Astrocyte (in vitro differentiated cells and primary cell): ENCODE results near the gene UBAC2.

ENCODE experiments used
- EZH2 ChIP-seq: IDR thresholded peaks from 2 replicates; pipeline ENCODE4 v1.6.1; 2012; ENCODE audit warnings: mild to moderate bottlenecking, low read length, inconsistent platforms; ENCODE audit not compliant: insufficient read depth
- TF ChIP-seq, protein P1 (sequence below): IDR thresholded peaks from 2 replicates; pipeline ENCODE4 v1.5.1; 2011; ENCODE audit warnings: low read depth, mild to moderate bottlenecking, inconsistent platforms, low read length, moderate library complexity; ENCODE audit not compliant: insufficient read depth

- TF ChIP-seq EZH2: no peak
- TF ChIP-seq, protein P1, sequence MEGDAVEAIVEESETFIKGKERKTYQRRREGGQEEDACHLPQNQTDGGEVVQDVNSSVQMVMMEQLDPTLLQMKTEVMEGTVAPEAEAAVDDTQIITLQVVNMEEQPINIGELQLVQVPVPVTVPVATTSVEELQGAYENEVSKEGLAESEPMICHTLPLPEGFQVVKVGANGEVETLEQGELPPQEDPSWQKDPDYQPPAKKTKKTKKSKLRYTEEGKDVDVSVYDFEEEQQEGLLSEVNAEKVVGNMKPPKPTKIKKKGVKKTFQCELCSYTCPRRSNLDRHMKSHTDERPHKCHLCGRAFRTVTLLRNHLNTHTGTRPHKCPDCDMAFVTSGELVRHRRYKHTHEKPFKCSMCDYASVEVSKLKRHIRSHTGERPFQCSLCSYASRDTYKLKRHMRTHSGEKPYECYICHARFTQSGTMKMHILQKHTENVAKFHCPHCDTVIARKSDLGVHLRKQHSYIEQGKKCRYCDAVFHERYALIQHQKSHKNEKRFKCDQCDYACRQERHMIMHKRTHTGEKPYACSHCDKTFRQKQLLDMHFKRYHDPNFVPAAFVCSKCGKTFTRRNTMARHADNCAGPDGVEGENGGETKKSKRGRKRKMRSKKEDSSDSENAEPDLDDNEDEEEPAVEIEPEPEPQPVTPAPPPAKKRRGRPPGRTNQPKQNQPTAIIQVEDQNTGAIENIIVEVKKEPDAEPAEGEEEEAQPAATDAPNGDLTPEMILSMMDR: no peak
These were observed 149.5 kb downstream of the UBAC2 start for GRCh38 chr13:99350191-99350590.
